Mesodermal cell (in vitro differentiated cells): ENCODE data around the gene MYORG.
"Not testable (repeated sequence)": the region's sequence is repeated elsewhere in the genome, so short reads cannot be mapped to it uniquely, and the experiment has no call there.

Experiments used
- H3K27ac ChIP-seq: 2 replicates; pipeline ENCODE4 v1.7.0; 2013; ENCODE audit warnings: mild to moderate bottlenecking, low read depth, low read length, moderate library complexity; ENCODE audit not compliant: severe bottlenecking
- H3K36me3 ChIP-seq: 2 replicates; pipeline ENCODE4 v1.7.1; 2013; ENCODE audit warnings: mild to moderate bottlenecking, low read length, moderate library complexity; ENCODE audit not compliant: control insufficient read depth, insufficient read depth
- H3K4me1 ChIP-seq: one replicate; pipeline ENCODE4 v1.7.1; 2013; ENCODE audit warnings: mild to moderate bottlenecking, low read length; ENCODE audit not compliant: insufficient read depth, control insufficient read depth, poor library complexity, severe bottlenecking
- H3K4me3 ChIP-seq: 2 replicates; pipeline ENCODE4 v1.7.0; 2013; ENCODE audit warnings: low read length, control low read depth, mild to moderate bottlenecking; ENCODE audit not compliant: insufficient read depth, poor library complexity, severe bottlenecking; ENCODE audit errors: extremely low read depth
- H3K9me3 ChIP-seq: 2 replicates; pipeline ENCODE4 v1.7.1; 2013; ENCODE audit warnings: mild to moderate bottlenecking, low read length, moderate library complexity; ENCODE audit not compliant: control insufficient read depth
- WGBS, 2 experiments: methylation state at CpG; one replicate each; pipeline ENCODE4 v1.1.5; 2013; ENCODE audit warnings: missing lambda C conversion rate in 2 of 2; ENCODE audit not compliant: insufficient coverage in 2 of 2; 5-methylcytosine and 5-hydroxymethylcytosine counted together

The MYORG gene

GRCh38 chr9:34343090-34343489 is 33.6 kb downstream of the MYORG start:
- Histone ChIP-seq H3K4me1 (no peaks in the 10 kb centered on the region), H3K4me3 (no peak overlapping the region), H3K36me3 (peaks cover 57% of the 10 kb centered on the region), H3K9me3 (no peaks in the 10 kb centered on the region), H3K27ac (no peak overlapping the region)
- 85 to 98% methylated on average over 5 of the region's 5 CpGs for WGBS, 2 experiments

GRCh38 chr9:34341659-34342295 is 34.9 kb downstream of the MYORG start:
- Histone ChIP-seq H3K9me3 (no peaks in the 10 kb centered on the region), H3K27ac (no peak overlapping the region), H3K4me1 (no peaks in the 10 kb centered on the region), H3K4me3 (no peak overlapping the region), H3K36me3 (peaks cover 67% of the 10 kb centered on the region)
- 90 to 91% methylated on average over 5 to 7 of the region's 7 CpGs for WGBS, 2 experiments

GRCh38 chr9:34338665-34339385 is 37.9 kb downstream of the MYORG start:
- H3K27ac ChIP-seq: no peak overlapping the region
- H3K36me3 ChIP-seq: peaks cover 66% of the 10 kb centered on the region
- peaks cover 6% of the 10 kb centered on the region for H3K4me1 ChIP-seq
- H3K4me3 ChIP-seq: no peak overlapping the region
- H3K9me3 ChIP-seq: no peaks in the 10 kb centered on the region
- 100% methylated on average over 1 of the region's 2 CpGs for WGBS, 2 experiments

- H3K4me3 ChIP-seq: not testable (repeated sequence)
Measured at GRCh38 chr9:34338079-34338478, 38.6 kb downstream of the MYORG start.

GRCh38 chr9:34337403-34337802 is 39.3 kb downstream of the MYORG start:
- Histone ChIP-seq H3K36me3 (peaks cover 57% of the 10 kb centered on the region), H3K4me3 (no peak overlapping the region), H3K9me3 (no peaks in the 10 kb centered on the region), H3K27ac (no peak overlapping the region), H3K4me1 (peaks cover 6% of the 10 kb centered on the region)
- WGBS, 2 experiments: 90 to 94% methylated on average over 2 of the region's 2 CpGs

More at GRCh38 chr9:34338079-34338478, 38.6 kb downstream of the MYORG start:
- H3K27ac ChIP-seq, H3K4me1 ChIP-seq, H3K9me3 ChIP-seq: not testable (repeated sequence)
- peaks cover 63% of the 10 kb centered on the region for H3K36me3 ChIP-seq

- peaks cover 37% of the 10 kb centered on the region for H3K36me3 ChIP-seq
- WGBS, 2 experiments: 86 to 93% methylated on average over 2 of the region's 4 CpGs
- H3K27ac ChIP-seq: no peak overlapping the region
- peaks cover 6% of the 10 kb centered on the region for H3K4me1 ChIP-seq
- H3K9me3 ChIP-seq: no peaks in the 10 kb centered on the region
- H3K4me3 ChIP-seq: no peak overlapping the region
Measured at GRCh38 chr9:34335376-34335775, 41.3 kb downstream of the MYORG start.

- Histone ChIP-seq H3K27ac (peak overlapping the region; percentile 29), H3K9me3 (no peaks in the 10 kb centered on the region), H3K36me3 (peaks cover 34% of the 10 kb centered on the region), H3K4me3 (no peak overlapping the region), H3K4me1 (peaks cover 6% of the 10 kb centered on the region)
- 93 to 100% methylated on average over 2 of the region's 2 CpGs for WGBS, 2 experiments
Measured at GRCh38 chr9:34334916-34335315, 41.8 kb downstream of the MYORG start.

GRCh38 chr9:34334337-34334824 is 42.3 kb downstream of the MYORG start:
- Histone ChIP-seq H3K9me3 (no peaks in the 10 kb centered on the region), H3K4me3 (no peak overlapping the region), H3K4me1 (peaks cover 6% of the 10 kb centered on the region), H3K27ac (peak overlapping the region; percentile 47), H3K36me3 (peaks cover 29% of the 10 kb centered on the region)
- WGBS, 2 experiments: 13 to 40% methylated on average over 1 of the region's 1 CpG

GRCh38 chr9:34333836-34334235 is 42.9 kb downstream of the MYORG start:
- WGBS, 2 experiments: 41 to 80% methylated on average over 1 to 3 of the region's 3 CpGs
- H3K27ac ChIP-seq: peak overlapping the region; percentile 47
- peaks cover 24% of the 10 kb centered on the region for H3K36me3 ChIP-seq
- no peak overlapping the region for H3K4me3 ChIP-seq
- peaks cover 6% of the 10 kb centered on the region for H3K4me1 ChIP-seq
- no peaks in the 10 kb centered on the region for H3K9me3 ChIP-seq

GRCh38 chr9:34332076-34332964 is 44.4 kb downstream of the MYORG start:
- H3K36me3 ChIP-seq: peaks cover 12% of the 10 kb centered on the region
- H3K9me3 ChIP-seq: no peaks in the 10 kb centered on the region
- H3K27ac ChIP-seq: no peak overlapping the region
- 73 to 76% methylated on average over 6 of the region's 7 CpGs for WGBS, 2 experiments
- peaks cover 10% of the 10 kb centered on the region for H3K4me1 ChIP-seq
- no peak overlapping the region for H3K4me3 ChIP-seq
